Ascending aorta (tissue), 2 donors: ENCODE measurements around the gene NENF. TPM values are rescaled to one million over a fixed set of nuclear protein-coding genes. Genes with fewer than 3 reads are reported as not detected.

Source experiments
- DNase-seq, 2 donors: peaks; one replicate each; pipeline ENCODE4 v3.0.0-alpha.2; 2019; ENCODE audit warnings: low spot score in 2 of 2
- H3K27ac ChIP-seq, 2 donors: fragments of 200-600 bp; sonication (generic); one replicate each; pipeline ENCODE4 v1.5.1; 2016 to 2017; ENCODE audit warnings: mild to moderate bottlenecking in 1 of 2
- H3K27me3 ChIP-seq: fragments of 200-600 bp; sonication (generic); one replicate; pipeline ENCODE4 v1.5.1; 2017
- H3K36me3 ChIP-seq, 2 donors: fragments of 200-600 bp; sonication (generic); one replicate each; pipeline ENCODE4 v1.5.1; 2016
- H3K4me1 ChIP-seq, 2 donors: fragments of 200-600 bp; sonication (generic); one replicate each; pipeline ENCODE4 v1.5.1; 2016 to 2017; ENCODE audit warnings: mild to moderate bottlenecking in 1 of 2
- H3K4me3 ChIP-seq, 2 donors: fragments of 200-600 bp; sonication (generic); one replicate each; pipeline ENCODE4 v1.5.1; 2016 to 2017; ENCODE audit warnings: mild to moderate bottlenecking in 1 of 2
- H3K9me3 ChIP-seq, 2 donors: fragments of 200-600 bp; sonication (generic); one replicate each; pipeline ENCODE4 v1.5.1; 2016
- intact Hi-C: fragments of 100-400 bp; cut with DNase I; formaldehyde crosslinking; loops from one replicate; pipeline ENCODE4 v1.15.1; 2023
- total RNA-seq: library from RNA; depleted of rRNA; stranded (reverse); fragments of >200 nt; gene quantifications from one replicate; pipeline ENCODE4 v1.1.0, GENCODE V29; 2016
- TF ChIP-seq, protein P1 (sequence below), 3 experiments: fragments of 200-600 bp in 2 of 3; fragments of 450-650 bp in 1 of 3; sonication (generic) in 2 of 3; IDR thresholded peaks; one replicate each; pipeline ENCODE4 v1.5.1; 2016 to 2019; ENCODE audit warnings: antibody characterized with exemption in 3 of 3, mild to moderate bottlenecking in 1 of 3, moderate library complexity in 1 of 3

Gene NENF
- total RNA-seq, 1 donor from 2014 or later = 186 TPM

DNA sequence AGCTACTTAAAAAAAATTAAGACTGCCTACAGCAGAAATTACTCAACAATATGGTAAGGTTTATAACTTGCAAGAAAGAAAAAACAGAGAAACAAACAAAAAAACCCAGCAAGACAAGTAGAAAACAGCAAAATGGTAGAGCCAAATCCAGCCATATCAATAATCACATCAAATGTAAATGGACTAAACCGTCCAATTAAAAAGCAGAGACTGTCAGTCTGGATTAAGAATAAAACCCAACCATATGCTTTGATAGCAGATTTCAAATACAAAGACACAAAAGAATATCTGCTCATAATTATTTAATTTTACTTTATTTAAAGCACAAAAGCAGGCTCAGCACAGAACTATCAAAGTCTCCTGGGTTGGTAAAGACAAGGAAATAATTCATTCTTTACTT, 35.5 kb upstream of the NENF start:
- H3K9me3 ChIP-seq = peaks cover 4 to 15% of the 10 kb centered on the region in 2 donors
- H3K27ac ChIP-seq = no peak overlapping the region
- DNase-seq = no peak
- H3K4me1 ChIP-seq = no peaks in the 10 kb centered on the region
- intact Hi-C loops = no loop called here
- no peaks in the 10 kb centered on the region for H3K27me3 ChIP-seq
- H3K36me3 ChIP-seq = no peaks in the 10 kb centered on the region
- no peak overlapping the region for H3K4me3 ChIP-seq
- TF ChIP-seq, protein P1, sequence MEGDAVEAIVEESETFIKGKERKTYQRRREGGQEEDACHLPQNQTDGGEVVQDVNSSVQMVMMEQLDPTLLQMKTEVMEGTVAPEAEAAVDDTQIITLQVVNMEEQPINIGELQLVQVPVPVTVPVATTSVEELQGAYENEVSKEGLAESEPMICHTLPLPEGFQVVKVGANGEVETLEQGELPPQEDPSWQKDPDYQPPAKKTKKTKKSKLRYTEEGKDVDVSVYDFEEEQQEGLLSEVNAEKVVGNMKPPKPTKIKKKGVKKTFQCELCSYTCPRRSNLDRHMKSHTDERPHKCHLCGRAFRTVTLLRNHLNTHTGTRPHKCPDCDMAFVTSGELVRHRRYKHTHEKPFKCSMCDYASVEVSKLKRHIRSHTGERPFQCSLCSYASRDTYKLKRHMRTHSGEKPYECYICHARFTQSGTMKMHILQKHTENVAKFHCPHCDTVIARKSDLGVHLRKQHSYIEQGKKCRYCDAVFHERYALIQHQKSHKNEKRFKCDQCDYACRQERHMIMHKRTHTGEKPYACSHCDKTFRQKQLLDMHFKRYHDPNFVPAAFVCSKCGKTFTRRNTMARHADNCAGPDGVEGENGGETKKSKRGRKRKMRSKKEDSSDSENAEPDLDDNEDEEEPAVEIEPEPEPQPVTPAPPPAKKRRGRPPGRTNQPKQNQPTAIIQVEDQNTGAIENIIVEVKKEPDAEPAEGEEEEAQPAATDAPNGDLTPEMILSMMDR (IDR thresholded peaks at IDR 0.05) = no peak

DNA sequence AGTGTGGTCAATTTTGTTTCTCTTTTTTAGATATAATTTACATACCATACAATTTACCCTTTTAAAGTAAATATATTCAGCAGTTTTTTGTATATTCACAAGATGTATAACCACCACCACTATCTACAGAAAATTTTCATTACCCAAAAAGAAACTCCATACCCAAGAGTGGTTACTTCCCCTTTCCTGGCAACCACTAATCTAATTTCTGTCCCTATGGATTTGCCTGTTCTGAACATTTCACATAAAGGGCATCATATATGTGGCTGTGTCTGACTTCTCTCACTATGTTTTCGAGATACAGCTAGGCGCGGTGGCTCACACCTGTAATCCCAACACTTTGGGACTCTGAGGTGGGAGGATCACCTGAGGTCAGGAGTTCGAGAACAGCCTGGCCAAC, 31.7 kb upstream of the NENF start:
- no peak overlapping the region for H3K27ac ChIP-seq
- DNase-seq = no peak
- intact Hi-C loops = no loop called here
- TF ChIP-seq, protein P1 (IDR thresholded peaks at IDR 0.05) = no peak
- H3K4me3 ChIP-seq = no peak overlapping the region
- H3K36me3 ChIP-seq = peaks cover 0 to 2% of the 10 kb centered on the region in 2 donors
- no peaks in the 10 kb centered on the region for H3K27me3 ChIP-seq
- no peaks in the 10 kb centered on the region for H3K4me1 ChIP-seq
- H3K9me3 ChIP-seq = peaks cover 4 to 13% of the 10 kb centered on the region in 2 donors

DNA sequence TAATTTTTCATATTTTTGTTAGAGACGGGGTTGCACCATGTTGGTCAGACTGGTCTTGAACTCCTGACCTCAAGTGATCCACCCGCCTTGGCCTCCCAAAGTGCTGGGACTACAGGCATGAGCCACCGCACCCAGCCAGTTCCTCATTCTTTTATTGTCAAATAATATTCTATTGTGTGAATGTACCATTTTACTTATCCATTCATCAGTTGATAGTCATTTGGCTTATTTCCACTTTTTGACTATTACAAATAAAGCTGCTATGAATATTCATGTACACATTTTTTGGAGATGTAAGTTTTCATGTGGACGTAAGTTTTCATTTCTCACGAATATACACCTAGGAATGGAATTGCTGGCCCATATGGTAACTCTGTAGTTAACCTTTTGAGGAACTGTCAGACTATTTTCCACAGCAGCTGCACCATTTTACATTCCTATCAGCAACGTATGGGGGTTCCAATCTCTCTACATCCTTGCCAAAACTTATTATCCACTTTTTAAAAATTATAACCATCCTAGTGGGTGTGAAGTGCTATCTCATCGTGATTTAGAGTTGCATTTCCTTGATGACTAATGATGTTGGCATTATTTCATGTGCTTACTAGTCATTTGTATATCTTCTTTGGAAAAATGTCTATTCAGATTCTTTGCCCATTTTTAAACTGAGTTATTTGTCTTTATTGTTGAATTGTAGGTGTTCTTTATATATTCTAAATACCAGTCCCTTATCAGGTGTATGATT, 30.7 kb upstream of the NENF start:
- no peaks in the 10 kb centered on the region for H3K27me3 ChIP-seq
- intact Hi-C loops = no loop called here
- H3K4me1 ChIP-seq = no peaks in the 10 kb centered on the region
- TF ChIP-seq, protein P1 (IDR thresholded peaks at IDR 0.05) = no peak
- H3K27ac ChIP-seq = no peak overlapping the region
- DNase-seq = no peak
- H3K4me3 ChIP-seq = no peak overlapping the region
- peaks cover 2 to 3% of the 10 kb centered on the region in 2 donors for H3K36me3 ChIP-seq
- peaks cover under 1 to 4% of the 10 kb centered on the region in 2 donors for H3K9me3 ChIP-seq

DNA sequence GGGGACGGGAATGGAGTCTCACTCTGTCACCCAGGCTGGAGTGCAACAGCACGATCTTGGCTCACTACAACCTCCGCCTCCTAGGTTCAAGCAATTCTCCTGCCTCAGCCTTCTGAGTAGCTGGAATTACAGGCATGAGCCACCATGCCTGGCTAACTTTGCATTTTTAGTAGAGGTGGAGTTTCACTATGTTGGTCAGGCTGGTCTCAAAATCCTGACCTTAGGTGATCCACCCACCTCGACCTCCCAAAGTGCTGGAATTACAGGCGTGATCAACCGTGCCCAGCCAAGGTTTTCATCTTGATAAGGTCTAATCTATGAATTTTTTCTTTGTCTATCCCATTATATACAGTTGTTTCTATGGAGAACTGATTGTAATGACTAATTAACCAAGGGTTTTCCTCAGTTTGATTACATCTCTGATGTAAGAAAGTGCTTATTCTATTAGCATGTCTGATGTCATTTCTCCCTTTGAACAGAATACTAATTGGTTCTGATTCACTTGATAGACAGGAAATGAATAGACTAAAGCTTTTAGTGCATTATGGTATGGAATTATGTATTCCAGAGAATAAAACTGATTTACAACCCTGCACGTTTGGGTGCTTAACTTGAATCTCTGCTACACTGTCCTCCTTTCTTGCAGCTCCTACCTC, 29.9 kb upstream of the NENF start:
- no peak overlapping the region for H3K4me3 ChIP-seq
- no peaks in the 10 kb centered on the region for H3K27me3 ChIP-seq
- no peaks in the 10 kb centered on the region for H3K9me3 ChIP-seq
- no peak for DNase-seq
- no peak overlapping the region for H3K27ac ChIP-seq
- intact Hi-C loops = no loop called here
- no peaks in the 10 kb centered on the region for H3K4me1 ChIP-seq
- TF ChIP-seq, protein P1 (IDR thresholded peaks at IDR 0.05) = no peak
- peaks cover 2 to 4% of the 10 kb centered on the region in 2 donors for H3K36me3 ChIP-seq

DNA sequence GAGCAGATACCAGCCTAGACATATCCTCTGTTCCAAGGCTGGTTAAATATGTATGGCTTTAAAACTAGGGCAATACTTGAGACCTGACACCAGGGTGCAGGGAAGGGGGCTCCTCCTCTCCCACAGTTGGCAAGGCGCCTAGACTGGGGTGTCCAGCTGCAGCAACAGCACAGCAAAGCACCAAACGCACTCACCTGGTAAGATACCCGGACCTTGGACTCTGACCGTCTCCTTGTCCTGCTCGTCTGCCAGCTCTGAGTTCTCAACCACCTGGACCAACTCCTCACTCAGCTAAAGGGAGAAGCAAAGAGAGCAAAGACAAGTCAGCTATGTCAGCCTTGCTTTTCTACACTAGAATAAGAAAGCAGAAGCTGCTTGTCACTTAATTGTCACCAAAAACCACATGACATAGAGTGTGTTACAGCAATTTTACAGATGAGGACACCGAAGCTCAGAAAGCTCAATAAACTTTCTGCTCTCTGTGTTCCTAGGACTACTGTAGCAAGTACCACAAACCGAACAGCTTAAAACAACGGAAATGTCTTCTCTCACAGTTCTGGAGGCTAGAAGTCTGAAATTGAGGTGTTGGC, 22.4 kb upstream of the NENF start:
- no peak for DNase-seq
- H3K27me3 ChIP-seq = no peaks in the 10 kb centered on the region
- TF ChIP-seq, protein P1 (IDR thresholded peaks at IDR 0.05) = no peak
- H3K27ac ChIP-seq = no peak overlapping the region
- peaks cover 0 to 7% of the 10 kb centered on the region in 2 donors for H3K4me1 ChIP-seq
- H3K4me3 ChIP-seq = no peak overlapping the region
- H3K36me3 ChIP-seq = peaks cover 4 to 29% of the 10 kb centered on the region in 2 donors
- H3K9me3 ChIP-seq = no peaks in the 10 kb centered on the region
- intact Hi-C loops = no loop called here
